HCT116 (cell line): ENCODE measurements around the gene PDCL3.

ENCODE experiments used
- JUND ChIP-seq: IDR thresholded peaks from 2 replicates; pipeline ENCODE4 v1.6.1; 2012
- POLR2A ChIP-seq: IDR thresholded peaks from 2 replicates; pipeline ENCODE4 v1.7.0; 2011; ENCODE audit warnings: borderline replicate concordance; ENCODE audit not compliant: insufficient read depth, insufficient read length; ENCODE audit errors: extremely low read depth
- TF ChIP-seq, protein P1 (sequence below): IDR thresholded peaks from 2 replicates; pipeline ENCODE4 v1.6.1; 2011; ENCODE audit warnings: mild to moderate bottlenecking, low read length, moderate library complexity; ENCODE audit not compliant: insufficient replicate concordance; ENCODE audit errors: extremely low read depth
- TF ChIP-seq, protein P2 (sequence below): IDR thresholded peaks from 2 replicates; pipeline ENCODE4 v1.6.1; 2012; ENCODE audit warnings: low read depth
- TF ChIP-seq, protein P3 (sequence below), 3 experiments: fragments of 200-600 bp in 1 of 3; sonication (generic) in 1 of 3; IDR thresholded peaks in 2 of 3; conservative IDR thresholded peaks in 1 of 3; 2 replicates each; pipeline ENCODE4 v1.5.1; 2012 to 2017; ENCODE audit warnings: low read depth in 2 of 3, low read length in 2 of 3, antibody characterized with exemption in 1 of 3, borderline replicate concordance in 1 of 3, control low read depth in 1 of 3, mild to moderate bottlenecking in 1 of 3, mixed read lengths in 1 of 3, mixed run types in 1 of 3, moderate library complexity in 1 of 3; ENCODE audit not compliant: insufficient read depth in 1 of 3

DNA sequence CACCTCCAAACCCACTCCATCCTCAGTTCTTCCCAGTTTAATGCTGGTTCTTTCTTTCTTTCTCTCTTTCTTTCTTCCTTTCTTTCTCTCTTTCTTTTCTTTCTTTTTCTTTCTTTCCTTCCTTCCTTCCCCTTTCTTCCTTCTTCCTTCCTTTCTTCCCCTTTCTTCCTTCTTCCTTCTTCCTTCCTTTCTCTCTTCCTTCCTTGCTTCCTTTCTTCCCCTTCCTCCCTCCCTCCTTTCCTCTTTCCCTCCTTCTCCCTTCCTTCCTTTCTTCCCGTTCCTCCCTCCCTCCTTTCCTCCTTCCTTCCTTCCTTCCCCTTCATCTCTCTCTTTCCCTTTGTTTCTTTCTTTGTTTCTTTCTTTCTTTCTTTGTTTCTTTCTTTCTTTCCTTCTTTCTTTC lies 50.9 kb downstream of the PDCL3 start:
- TF ChIP-seq POLR2A (no peak), JUND (no peak)
- TF ChIP-seq, protein P1, sequence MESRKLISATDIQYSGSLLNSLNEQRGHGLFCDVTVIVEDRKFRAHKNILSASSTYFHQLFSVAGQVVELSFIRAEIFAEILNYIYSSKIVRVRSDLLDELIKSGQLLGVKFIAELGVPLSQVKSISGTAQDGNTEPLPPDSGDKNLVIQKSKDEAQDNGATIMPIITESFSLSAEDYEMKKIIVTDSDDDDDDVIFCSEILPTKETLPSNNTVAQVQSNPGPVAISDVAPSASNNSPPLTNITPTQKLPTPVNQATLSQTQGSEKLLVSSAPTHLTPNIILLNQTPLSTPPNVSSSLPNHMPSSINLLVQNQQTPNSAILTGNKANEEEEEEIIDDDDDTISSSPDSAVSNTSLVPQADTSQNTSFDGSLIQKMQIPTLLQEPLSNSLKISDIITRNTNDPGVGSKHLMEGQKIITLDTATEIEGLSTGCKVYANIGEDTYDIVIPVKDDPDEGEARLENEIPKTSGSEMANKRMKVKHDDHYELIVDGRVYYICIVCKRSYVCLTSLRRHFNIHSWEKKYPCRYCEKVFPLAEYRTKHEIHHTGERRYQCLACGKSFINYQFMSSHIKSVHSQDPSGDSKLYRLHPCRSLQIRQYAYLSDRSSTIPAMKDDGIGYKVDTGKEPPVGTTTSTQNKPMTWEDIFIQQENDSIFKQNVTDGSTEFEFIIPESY: no peak
- TF ChIP-seq, protein P2, sequence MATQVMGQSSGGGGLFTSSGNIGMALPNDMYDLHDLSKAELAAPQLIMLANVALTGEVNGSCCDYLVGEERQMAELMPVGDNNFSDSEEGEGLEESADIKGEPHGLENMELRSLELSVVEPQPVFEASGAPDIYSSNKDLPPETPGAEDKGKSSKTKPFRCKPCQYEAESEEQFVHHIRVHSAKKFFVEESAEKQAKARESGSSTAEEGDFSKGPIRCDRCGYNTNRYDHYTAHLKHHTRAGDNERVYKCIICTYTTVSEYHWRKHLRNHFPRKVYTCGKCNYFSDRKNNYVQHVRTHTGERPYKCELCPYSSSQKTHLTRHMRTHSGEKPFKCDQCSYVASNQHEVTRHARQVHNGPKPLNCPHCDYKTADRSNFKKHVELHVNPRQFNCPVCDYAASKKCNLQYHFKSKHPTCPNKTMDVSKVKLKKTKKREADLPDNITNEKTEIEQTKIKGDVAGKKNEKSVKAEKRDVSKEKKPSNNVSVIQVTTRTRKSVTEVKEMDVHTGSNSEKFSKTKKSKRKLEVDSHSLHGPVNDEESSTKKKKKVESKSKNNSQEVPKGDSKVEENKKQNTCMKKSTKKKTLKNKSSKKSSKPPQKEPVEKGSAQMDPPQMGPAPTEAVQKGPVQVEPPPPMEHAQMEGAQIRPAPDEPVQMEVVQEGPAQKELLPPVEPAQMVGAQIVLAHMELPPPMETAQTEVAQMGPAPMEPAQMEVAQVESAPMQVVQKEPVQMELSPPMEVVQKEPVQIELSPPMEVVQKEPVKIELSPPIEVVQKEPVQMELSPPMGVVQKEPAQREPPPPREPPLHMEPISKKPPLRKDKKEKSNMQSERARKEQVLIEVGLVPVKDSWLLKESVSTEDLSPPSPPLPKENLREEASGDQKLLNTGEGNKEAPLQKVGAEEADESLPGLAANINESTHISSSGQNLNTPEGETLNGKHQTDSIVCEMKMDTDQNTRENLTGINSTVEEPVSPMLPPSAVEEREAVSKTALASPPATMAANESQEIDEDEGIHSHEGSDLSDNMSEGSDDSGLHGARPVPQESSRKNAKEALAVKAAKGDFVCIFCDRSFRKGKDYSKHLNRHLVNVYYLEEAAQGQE: no peak
- TF ChIP-seq, protein P3, sequence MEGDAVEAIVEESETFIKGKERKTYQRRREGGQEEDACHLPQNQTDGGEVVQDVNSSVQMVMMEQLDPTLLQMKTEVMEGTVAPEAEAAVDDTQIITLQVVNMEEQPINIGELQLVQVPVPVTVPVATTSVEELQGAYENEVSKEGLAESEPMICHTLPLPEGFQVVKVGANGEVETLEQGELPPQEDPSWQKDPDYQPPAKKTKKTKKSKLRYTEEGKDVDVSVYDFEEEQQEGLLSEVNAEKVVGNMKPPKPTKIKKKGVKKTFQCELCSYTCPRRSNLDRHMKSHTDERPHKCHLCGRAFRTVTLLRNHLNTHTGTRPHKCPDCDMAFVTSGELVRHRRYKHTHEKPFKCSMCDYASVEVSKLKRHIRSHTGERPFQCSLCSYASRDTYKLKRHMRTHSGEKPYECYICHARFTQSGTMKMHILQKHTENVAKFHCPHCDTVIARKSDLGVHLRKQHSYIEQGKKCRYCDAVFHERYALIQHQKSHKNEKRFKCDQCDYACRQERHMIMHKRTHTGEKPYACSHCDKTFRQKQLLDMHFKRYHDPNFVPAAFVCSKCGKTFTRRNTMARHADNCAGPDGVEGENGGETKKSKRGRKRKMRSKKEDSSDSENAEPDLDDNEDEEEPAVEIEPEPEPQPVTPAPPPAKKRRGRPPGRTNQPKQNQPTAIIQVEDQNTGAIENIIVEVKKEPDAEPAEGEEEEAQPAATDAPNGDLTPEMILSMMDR (IDR thresholded peaks at IDR 0.05 in 2 of 3, conservative IDR thresholded peaks at IDR 0.05 in 1 of 3; ENCODE audit: borderline replicate concordance in 1 of 3, insufficient read depth in 1 of 3, low read depth in 2 of 3, low read length in 2 of 3): no peak
